OCI-LY1 (cell line): ENCODE results near the gene SORCS3.

Source experiments
- H2AFZ ChIP-seq: fragments of 200-600 bp; sonication (generic), shearing (Covaris generic); 2 replicates; pipeline ENCODE4 v1.6.0; 2014; ENCODE audit warnings: antibody characterized with exemption, mild to moderate bottlenecking, low read length
- H3F3A ChIP-seq: fragments of 200-600 bp; sonication (generic), shearing (Covaris generic); 2 replicates; pipeline ENCODE4 v1.6.0; 2014; ENCODE audit warnings: mild to moderate bottlenecking, antibody characterized with exemption, low read length, moderate library complexity; ENCODE audit not compliant: insufficient read depth
- H3K27ac ChIP-seq: fragments of 200-600 bp; sonication (generic); 2 replicates; pipeline ENCODE4 v1.5.1; 2014; ENCODE audit warnings: low read length, mixed run types, mild to moderate bottlenecking, low read depth; ENCODE audit not compliant: poor library complexity, severe bottlenecking
- H3K27me3 ChIP-seq: fragments of 200-600 bp; sonication (generic); 2 replicates; pipeline ENCODE4 v1.6.0; 2014; ENCODE audit warnings: antibody characterized with exemption, mild to moderate bottlenecking, low read length, moderate library complexity; ENCODE audit not compliant: insufficient read depth
- H3K36me3 ChIP-seq: fragments of 200-600 bp; sonication (generic); 2 replicates; pipeline ENCODE4 v1.6.1; 2014; ENCODE audit warnings: mild to moderate bottlenecking, antibody characterized with exemption, low read length, moderate library complexity, mixed read lengths; ENCODE audit not compliant: insufficient read depth
- H3K4me1 ChIP-seq: fragments of 200-600 bp; sonication (generic); 2 replicates; pipeline ENCODE4 v1.5.1; 2014; ENCODE audit warnings: mild to moderate bottlenecking, low read length, moderate library complexity; ENCODE audit not compliant: insufficient read depth, severe bottlenecking
- H3K4me2 ChIP-seq: fragments of 200-600 bp; sonication (generic), shearing (Covaris generic); 2 replicates; pipeline ENCODE4 v1.6.1; 2014; ENCODE audit warnings: low read length
- H3K4me3 ChIP-seq: fragments of 200-600 bp; sonication (generic); 2 replicates; pipeline ENCODE4 v1.5.1; 2014; ENCODE audit warnings: low read length, low read depth, mild to moderate bottlenecking, mixed read lengths; ENCODE audit not compliant: poor library complexity, severe bottlenecking
- H3K79me2 ChIP-seq: fragments of 200-600 bp; shearing (Covaris generic); 2 replicates; pipeline ENCODE4 v1.6.1; 2016; ENCODE audit warnings: mixed run types, low read length, mixed read lengths; ENCODE audit not compliant: insufficient read depth
- H3K9ac ChIP-seq: fragments of 200-600 bp; sonication (generic), shearing (Covaris generic); 2 replicates; pipeline ENCODE4 v1.6.1; 2014; ENCODE audit warnings: mild to moderate bottlenecking, low read length, mixed read lengths
- H3K9me2 ChIP-seq: fragments of 200-600 bp; sonication (generic), shearing (Covaris generic); 2 replicates; pipeline ENCODE4 v1.6.1; 2014; ENCODE audit warnings: low read depth, mild to moderate bottlenecking, low read length, mixed read lengths
- H3K9me3 ChIP-seq: fragments of 200-600 bp; shearing (Covaris generic); 2 replicates; pipeline ENCODE4 v1.6.1; 2014; ENCODE audit warnings: low read length, mixed read lengths
- H4K20me1 ChIP-seq: fragments of 200-600 bp; sonication (generic), shearing (Covaris generic); 2 replicates; pipeline ENCODE4 v1.6.0; 2016; ENCODE audit warnings: mild to moderate bottlenecking, low read length; ENCODE audit not compliant: insufficient read depth
- EZH2 ChIP-seq: fragments of 200-600 bp; sonication (generic), shearing (Covaris generic); IDR thresholded peaks from 2 replicates; pipeline ENCODE4 v1.8.0; 2017; ENCODE audit warnings: borderline replicate concordance, mixed run types, mild to moderate bottlenecking, antibody characterized with exemption, low read length, moderate library complexity, mixed read lengths
- TF ChIP-seq, protein P1 (sequence below): fragments of 200-600 bp; sonication (generic), shearing (Covaris generic); IDR thresholded peaks from 2 replicates; pipeline ENCODE4 v1.5.1; 2017; ENCODE audit warnings: mild to moderate bottlenecking, antibody characterized with exemption, low read length, moderate library complexity, mixed read lengths

Gene SORCS3

DNA sequence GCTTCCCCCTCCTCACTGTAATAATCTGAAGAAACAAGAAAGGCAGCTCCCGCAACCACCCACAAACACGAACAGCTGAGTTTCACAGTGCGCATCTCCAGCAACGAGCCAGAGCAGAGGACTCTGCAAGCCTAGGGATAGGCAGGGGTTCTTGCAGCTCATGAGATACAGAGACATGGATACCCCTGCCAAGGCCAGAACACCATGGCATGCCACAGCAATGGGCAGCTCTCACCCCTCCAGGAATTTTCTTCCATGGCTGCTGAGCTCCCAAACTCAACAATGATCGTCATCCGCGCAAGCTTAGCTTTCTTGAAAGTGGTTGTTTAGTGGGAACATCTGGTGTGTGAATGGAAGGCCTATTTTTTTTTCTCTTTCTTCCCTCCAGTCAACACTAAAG, 637.3 kb downstream of the SORCS3 start:
- H3K4me1 ChIP-seq, result no peaks in the 10 kb centered on the region
- no peaks in the 10 kb centered on the region for H3K9me3 ChIP-seq
- H3K4me3 ChIP-seq, result no peak overlapping the region
- H2AFZ ChIP-seq, result no peak overlapping the region
- H3K36me3 ChIP-seq, result no peaks in the 10 kb centered on the region
- H3K9ac ChIP-seq, result no peak overlapping the region
- H4K20me1 ChIP-seq, result no peaks in the 10 kb centered on the region
- TF ChIP-seq, protein P1, sequence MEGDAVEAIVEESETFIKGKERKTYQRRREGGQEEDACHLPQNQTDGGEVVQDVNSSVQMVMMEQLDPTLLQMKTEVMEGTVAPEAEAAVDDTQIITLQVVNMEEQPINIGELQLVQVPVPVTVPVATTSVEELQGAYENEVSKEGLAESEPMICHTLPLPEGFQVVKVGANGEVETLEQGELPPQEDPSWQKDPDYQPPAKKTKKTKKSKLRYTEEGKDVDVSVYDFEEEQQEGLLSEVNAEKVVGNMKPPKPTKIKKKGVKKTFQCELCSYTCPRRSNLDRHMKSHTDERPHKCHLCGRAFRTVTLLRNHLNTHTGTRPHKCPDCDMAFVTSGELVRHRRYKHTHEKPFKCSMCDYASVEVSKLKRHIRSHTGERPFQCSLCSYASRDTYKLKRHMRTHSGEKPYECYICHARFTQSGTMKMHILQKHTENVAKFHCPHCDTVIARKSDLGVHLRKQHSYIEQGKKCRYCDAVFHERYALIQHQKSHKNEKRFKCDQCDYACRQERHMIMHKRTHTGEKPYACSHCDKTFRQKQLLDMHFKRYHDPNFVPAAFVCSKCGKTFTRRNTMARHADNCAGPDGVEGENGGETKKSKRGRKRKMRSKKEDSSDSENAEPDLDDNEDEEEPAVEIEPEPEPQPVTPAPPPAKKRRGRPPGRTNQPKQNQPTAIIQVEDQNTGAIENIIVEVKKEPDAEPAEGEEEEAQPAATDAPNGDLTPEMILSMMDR, result no peak
- TF ChIP-seq EZH2, result no peak
- H3K27me3 ChIP-seq, result no peaks in the 10 kb centered on the region
- no peak overlapping the region for H3K27ac ChIP-seq
- no peaks in the 10 kb centered on the region for H3F3A ChIP-seq
- H3K79me2 ChIP-seq, result no peaks in the 10 kb centered on the region
- no peaks in the 10 kb centered on the region for H3K9me2 ChIP-seq
- no peak overlapping the region for H3K4me2 ChIP-seq

GRCh38 chr10:105279101-105279500, 638.0 kb downstream of the SORCS3 start:
- H3K27ac ChIP-seq, result no peak overlapping the region
- H4K20me1 ChIP-seq, result no peaks in the 10 kb centered on the region
- H3K9me2 ChIP-seq, result no peaks in the 10 kb centered on the region
- no peaks in the 10 kb centered on the region for H3F3A ChIP-seq
- H3K4me1 ChIP-seq, result no peaks in the 10 kb centered on the region
- no peak overlapping the region for H3K4me2 ChIP-seq
- no peak overlapping the region for H3K4me3 ChIP-seq
- H3K9me3 ChIP-seq, result no peaks in the 10 kb centered on the region
- H3K79me2 ChIP-seq, result no peaks in the 10 kb centered on the region
- TF ChIP-seq EZH2, result no peak
- TF ChIP-seq, protein P1, result no peak
- no peak overlapping the region for H2AFZ ChIP-seq
- H3K27me3 ChIP-seq, result no peaks in the 10 kb centered on the region
- H3K9ac ChIP-seq, result no peak overlapping the region
- H3K36me3 ChIP-seq, result no peaks in the 10 kb centered on the region

DNA sequence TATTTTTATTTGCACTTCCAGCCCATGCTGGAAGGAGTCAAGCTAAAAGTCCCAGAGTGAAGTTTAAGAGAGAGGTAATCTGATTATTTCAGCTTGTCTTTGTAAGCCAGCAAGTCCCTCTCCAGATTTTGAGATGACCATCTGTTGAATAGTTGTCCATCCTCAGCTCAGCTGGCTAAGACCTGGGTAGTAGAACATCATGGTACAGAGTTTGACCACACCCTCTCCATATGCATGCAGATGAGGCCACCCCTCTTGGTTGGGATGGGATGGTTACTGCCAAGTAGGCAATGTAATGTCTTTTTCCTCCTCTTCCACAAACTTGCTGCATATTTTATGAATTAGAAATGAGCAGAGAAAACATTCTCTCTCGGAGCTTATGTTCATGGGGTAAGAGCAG, 639.8 kb downstream of the SORCS3 start:
- H3K36me3 ChIP-seq, result no peaks in the 10 kb centered on the region
- no peak overlapping the region for H3K4me2 ChIP-seq
- H4K20me1 ChIP-seq, result no peaks in the 10 kb centered on the region
- TF ChIP-seq, protein P1, result no peak
- TF ChIP-seq EZH2, result no peak
- H3F3A ChIP-seq, result no peaks in the 10 kb centered on the region
- H3K4me3 ChIP-seq, result no peak overlapping the region
- no peaks in the 10 kb centered on the region for H3K9me3 ChIP-seq
- no peaks in the 10 kb centered on the region for H3K27me3 ChIP-seq
- no peaks in the 10 kb centered on the region for H3K79me2 ChIP-seq
- H2AFZ ChIP-seq, result no peak overlapping the region
- no peaks in the 10 kb centered on the region for H3K4me1 ChIP-seq
- H3K9ac ChIP-seq, result no peak overlapping the region
- no peak overlapping the region for H3K27ac ChIP-seq
- no peaks in the 10 kb centered on the region for H3K9me2 ChIP-seq
